GM19467 (cell line): ENCODE results near the gene NOXA1.
"Not testable (repeated sequence)": the region's sequence is repeated elsewhere in the genome, so short reads cannot be mapped to it uniquely, and the experiment has no call there.

ENCODE experiments used
- ATAC-seq: cut with Tn5 transposase; IDR thresholded peaks from one replicate; pipeline ENCODE4 v1.9.1; 2021; ENCODE audit warnings: mild to moderate bottlenecking, moderate library complexity; ENCODE audit not compliant: unreplicated experiment

The NOXA1 gene

GRCh38 chr9:137462986-137463930, 40.1 kb downstream of the NOXA1 start:
- ATAC-seq: no peak

- ATAC-seq: no peak
These were observed 40.7 kb downstream of the NOXA1 start for GRCh38 chr9:137463931-137464290.

- no peak for ATAC-seq
These were observed 41.3 kb downstream of the NOXA1 start for GRCh38 chr9:137464291-137464999.

GRCh38 chr9:137465000-137465719, 42.0 kb downstream of the NOXA1 start:
- ATAC-seq: no peak

GRCh38 chr9:137465720-137466388, 42.7 kb downstream of the NOXA1 start:
- no peak for ATAC-seq

GRCh38 chr9:137466389-137467085, 43.3 kb downstream of the NOXA1 start:
- not testable (repeated sequence) for ATAC-seq

GRCh38 chr9:137467161-137467581, 44.0 kb downstream of the NOXA1 start:
- ATAC-seq: no peak

- no peak for ATAC-seq
These were observed 44.7 kb downstream of the NOXA1 start for GRCh38 chr9:137467896-137468295.

GRCh38 chr9:137470785-137471184, 47.6 kb downstream of the NOXA1 start:
- ATAC-seq: no peak

GRCh38 chr9:137474271-137474670, 51.1 kb downstream of the NOXA1 start:
- no peak for ATAC-seq

GRCh38 chr9:137475666-137476065, 52.5 kb downstream of the NOXA1 start:
- ATAC-seq: no peak

GRCh38 chr9:137476856-137477255, 53.7 kb downstream of the NOXA1 start:
- no peak for ATAC-seq

GRCh38 chr9:137477778-137478612, 54.8 kb downstream of the NOXA1 start:
- ATAC-seq: no peak

GRCh38 chr9:137478613-137478961, 55.4 kb downstream of the NOXA1 start:
- ATAC-seq: no peak

GRCh38 chr9:137478962-137479861, 56.0 kb downstream of the NOXA1 start:
- ATAC-seq: no peak

- ATAC-seq: no peak
These were observed 56.9 kb downstream of the NOXA1 start for GRCh38 chr9:137479892-137480685.
